ENCODE data around the gene PHLDB3.
"Not testable (repeated sequence)": the region's sequence is repeated elsewhere in the genome, so short reads cannot be mapped to it uniquely, and the experiment has no call there.

PHLDB3 gene

DNA sequence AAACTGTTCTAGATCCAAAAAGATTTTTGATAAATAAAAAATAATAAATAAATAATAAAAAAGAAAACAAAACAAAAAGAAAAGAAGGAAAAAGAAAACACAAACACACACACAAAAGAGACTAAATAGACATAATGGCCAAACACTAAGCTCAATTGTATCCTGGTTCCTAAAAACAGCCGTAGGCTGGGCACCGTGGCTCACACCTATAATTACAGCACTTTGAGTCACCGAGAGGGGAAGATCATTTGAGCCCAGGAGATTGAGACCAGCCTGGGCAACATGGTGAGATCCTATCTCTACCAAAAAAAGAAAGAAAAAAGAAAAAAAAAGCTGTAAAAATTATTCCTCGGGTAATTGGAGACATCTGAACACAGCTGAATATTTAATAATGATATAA is 13.5 kb upstream of the PHLDB3 start:
- Histone ChIP-seq H3K4me3 (ENCODE audit: insufficient read depth in 1 of 2, low read depth in 1 of 2, low read length in 2 of 2) (no peak overlapping the region), H3K23ac (ENCODE audit: low read length in 2 of 2) (no peak overlapping the region), H3K9me3 (ENCODE audit: control insufficient read depth, low read length) (no peaks in the 10 kb centered on the region), H3K79me1 (replicated peaks; ENCODE audit: low read length, poor library complexity, severe bottlenecking) (peaks cover 8% of the 10 kb centered on the region), H2AFZ (ENCODE audit: low read depth, low read length) (no peak overlapping the region), H2BK12ac (ENCODE audit: low read length in 2 of 2) (no peak overlapping the region), H3K27me3 (ENCODE audit: control insufficient read depth in 1 of 2, insufficient read depth in 1 of 2, low read length in 2 of 2) (no peaks in the 10 kb centered on the region), H3K36me3 (ENCODE audit: control insufficient read depth in 1 of 2, insufficient read depth in 2 of 2, low read depth in 1 of 2, low read length in 2 of 2) (peaks cover 8 to 13% of the 10 kb centered on the region in 2 experiments), H4K91ac (ENCODE audit: low read length) (no peak overlapping the region), H3K27ac (ENCODE audit: low read length, poor library complexity, severe bottlenecking) (no peak overlapping the region), H2BK15ac (ENCODE audit: low read depth, poor library complexity, severe bottlenecking) (no peak overlapping the region), H4K8ac (ENCODE audit: low read length) (no peak overlapping the region), H2BK5ac (ENCODE audit: low read depth, low read length, poor library complexity, severe bottlenecking) (no peak overlapping the region), H2AK5ac (ENCODE audit: low read length, severe bottlenecking) (peak overlapping the region; percentile 48), H3K9ac (ENCODE audit: low read length) (no peak overlapping the region), H3K18ac (ENCODE audit: low read depth in 1 of 2, low read length in 2 of 2) (no peak overlapping the region), H3K14ac (ENCODE audit: low read length in 2 of 2) (no peak overlapping the region), H3K4me2 (ENCODE audit: low read length, poor library complexity, severe bottlenecking) (no peak overlapping the region), H2BK120ac (ENCODE audit: low read depth, low read length) (no peak overlapping the region), H3K4ac (ENCODE audit: low read depth in 1 of 2, low read length in 2 of 2) (no peak overlapping the region), H3K4me1 (ENCODE audit: control insufficient read depth, insufficient read depth, low read depth, low read length) (peaks cover 1% of the 10 kb centered on the region)
- no peak for DNase-seq
- 77% methylated on average over 3 of the region's 4 CpGs for WGBS

DNA sequence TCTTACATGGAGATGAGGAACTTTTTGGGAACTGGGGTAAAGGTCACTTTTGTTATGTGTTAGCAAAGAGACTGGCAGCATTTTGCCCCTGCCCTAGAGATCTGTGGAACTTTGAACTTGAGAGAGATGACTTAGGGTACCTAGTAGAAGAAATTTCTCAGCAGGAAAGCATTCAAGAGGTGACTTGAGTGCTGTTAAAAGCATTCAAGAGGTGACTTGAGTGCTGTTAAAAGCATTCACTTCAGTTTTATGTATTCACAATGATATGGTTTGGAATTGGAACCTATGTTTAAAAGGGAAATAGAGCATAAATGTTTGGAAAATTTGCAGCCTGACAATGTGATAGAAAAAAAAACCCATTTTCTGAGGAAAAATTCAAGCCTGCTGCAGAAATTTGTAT is 7.9 kb upstream of the PHLDB3 start:
- H3K9ac ChIP-seq (ENCODE audit: low read length); H4K91ac ChIP-seq (ENCODE audit: low read length); H3K79me1 ChIP-seq (replicated peaks; ENCODE audit: low read length, poor library complexity, severe bottlenecking); H3K4me1 ChIP-seq (ENCODE audit: control insufficient read depth, insufficient read depth, low read depth, low read length); H3K27ac ChIP-seq (ENCODE audit: low read length, poor library complexity, severe bottlenecking); H2BK120ac ChIP-seq (ENCODE audit: low read depth, low read length); H3K27me3 ChIP-seq (ENCODE audit: control insufficient read depth in 1 of 2, insufficient read depth in 1 of 2, low read length in 2 of 2); H3K4me3 ChIP-seq (ENCODE audit: insufficient read depth in 1 of 2, low read depth in 1 of 2, low read length in 2 of 2); H3K23ac ChIP-seq (ENCODE audit: low read length in 2 of 2); H2BK5ac ChIP-seq (ENCODE audit: low read depth, low read length, poor library complexity, severe bottlenecking); H2BK12ac ChIP-seq (ENCODE audit: low read length in 2 of 2); H3K14ac ChIP-seq (ENCODE audit: low read length in 2 of 2); H3K4me2 ChIP-seq (ENCODE audit: low read length, poor library complexity, severe bottlenecking); H3K4ac ChIP-seq (ENCODE audit: low read depth in 1 of 2, low read length in 2 of 2); H4K8ac ChIP-seq (ENCODE audit: low read length); H3K18ac ChIP-seq (ENCODE audit: low read depth in 1 of 2, low read length in 2 of 2); H3K9me3 ChIP-seq (ENCODE audit: control insufficient read depth, low read length); H2BK15ac ChIP-seq (ENCODE audit: low read depth, poor library complexity, severe bottlenecking); DNase-seq; H2AFZ ChIP-seq (ENCODE audit: low read depth, low read length); H2AK5ac ChIP-seq (ENCODE audit: low read length, severe bottlenecking): not testable (repeated sequence)
- H3K36me3 ChIP-seq (ENCODE audit: control insufficient read depth in 1 of 2, insufficient read depth in 2 of 2, low read depth in 1 of 2, low read length in 2 of 2) = peaks cover 23 to 41% of the 10 kb centered on the region in 2 experiments

- H2BK120ac ChIP-seq (ENCODE audit: low read depth, low read length) = no peak overlapping the region
- H3K79me1 ChIP-seq (replicated peaks; ENCODE audit: low read length, poor library complexity, severe bottlenecking) = no peaks in the 10 kb centered on the region
- no peaks in the 10 kb centered on the region for H3K4me1 ChIP-seq (ENCODE audit: control insufficient read depth, insufficient read depth, low read depth, low read length)
- H3K4me3 ChIP-seq (ENCODE audit: insufficient read depth in 1 of 2, low read depth in 1 of 2, low read length in 2 of 2) = no peak overlapping the region
- H3K4ac ChIP-seq (ENCODE audit: low read depth in 1 of 2, low read length in 2 of 2) = no peak overlapping the region
- no peak overlapping the region for H3K14ac ChIP-seq (ENCODE audit: low read length in 2 of 2)
- no peak for DNase-seq
- no peak overlapping the region for H2AFZ ChIP-seq (ENCODE audit: low read depth, low read length)
- no peak overlapping the region for H2AK5ac ChIP-seq (ENCODE audit: low read length, severe bottlenecking)
- H2BK15ac ChIP-seq (ENCODE audit: low read depth, poor library complexity, severe bottlenecking) = no peak overlapping the region
- no peak overlapping the region for H3K27ac ChIP-seq (ENCODE audit: low read length, poor library complexity, severe bottlenecking)
- H3K36me3 ChIP-seq (ENCODE audit: control insufficient read depth in 1 of 2, insufficient read depth in 2 of 2, low read depth in 1 of 2, low read length in 2 of 2) = peaks cover 23 to 36% of the 10 kb centered on the region in 2 experiments
- 97% methylated on average over 4 of the region's 5 CpGs for WGBS
- H3K9ac ChIP-seq (ENCODE audit: low read length) = no peak overlapping the region
- no peaks in the 10 kb centered on the region for H3K27me3 ChIP-seq (ENCODE audit: control insufficient read depth in 1 of 2, insufficient read depth in 1 of 2, low read length in 2 of 2)
- no peak overlapping the region for H2BK12ac ChIP-seq (ENCODE audit: low read length in 2 of 2)
- no peak overlapping the region for H2BK5ac ChIP-seq (ENCODE audit: low read depth, low read length, poor library complexity, severe bottlenecking)
- H3K18ac ChIP-seq (ENCODE audit: low read depth in 1 of 2, low read length in 2 of 2) = no peak overlapping the region
- no peak overlapping the region for H3K23ac ChIP-seq (ENCODE audit: low read length in 2 of 2)
- H3K9me3 ChIP-seq (ENCODE audit: control insufficient read depth, low read length) = no peaks in the 10 kb centered on the region
- H4K8ac ChIP-seq (ENCODE audit: low read length) = no peak overlapping the region
- H4K91ac ChIP-seq (ENCODE audit: low read length) = no peak overlapping the region
- H3K4me2 ChIP-seq (ENCODE audit: low read length, poor library complexity, severe bottlenecking) = no peak overlapping the region
Observed at GRCh38 chr19:43511324-43511723, 6.8 kb upstream of the PHLDB3 start.

- Histone ChIP-seq H3K79me1 (replicated peaks; ENCODE audit: low read length, poor library complexity, severe bottlenecking) (no peaks in the 10 kb centered on the region), H3K9ac (ENCODE audit: low read length) (no peak overlapping the region), H2BK120ac (ENCODE audit: low read depth, low read length) (no peak overlapping the region), H2AK5ac (ENCODE audit: low read length, severe bottlenecking) (no peak overlapping the region), H3K4me2 (ENCODE audit: low read length, poor library complexity, severe bottlenecking) (no peak overlapping the region), H3K9me3 (ENCODE audit: control insufficient read depth, low read length) (no peaks in the 10 kb centered on the region), H3K4me1 (ENCODE audit: control insufficient read depth, insufficient read depth, low read depth, low read length) (no peaks in the 10 kb centered on the region), H3K27me3 (ENCODE audit: control insufficient read depth in 1 of 2, insufficient read depth in 1 of 2, low read length in 2 of 2) (no peaks in the 10 kb centered on the region), H2BK5ac (ENCODE audit: low read depth, low read length, poor library complexity, severe bottlenecking) (no peak overlapping the region), H3K14ac (ENCODE audit: low read length in 2 of 2) (no peak overlapping the region), H3K4me3 (ENCODE audit: insufficient read depth in 1 of 2, low read depth in 1 of 2, low read length in 2 of 2) (no peak overlapping the region), H3K4ac (ENCODE audit: low read depth in 1 of 2, low read length in 2 of 2) (no peak overlapping the region), H3K27ac (ENCODE audit: low read length, poor library complexity, severe bottlenecking) (no peak overlapping the region), H2BK15ac (ENCODE audit: low read depth, poor library complexity, severe bottlenecking) (no peak overlapping the region), H3K23ac (ENCODE audit: low read length in 2 of 2) (no peak overlapping the region), H4K8ac (ENCODE audit: low read length) (no peak overlapping the region), H2AFZ (ENCODE audit: low read depth, low read length) (no peak overlapping the region), H4K91ac (ENCODE audit: low read length) (no peak overlapping the region), H3K18ac (ENCODE audit: low read depth in 1 of 2, low read length in 2 of 2) (no peak overlapping the region), H3K36me3 (ENCODE audit: control insufficient read depth in 1 of 2, insufficient read depth in 2 of 2, low read depth in 1 of 2, low read length in 2 of 2) (peaks cover 25 to 33% of the 10 kb centered on the region in 2 experiments), H2BK12ac (ENCODE audit: low read length in 2 of 2) (no peak overlapping the region)
- no peak for DNase-seq
- WGBS = 97% methylated on average over 8 of the region's 9 CpGs
Observed at GRCh38 chr19:43510713-43511112, 6.2 kb upstream of the PHLDB3 start.
